ENCODE results near the gene RNASE13.

- TF ChIP-seq CTCF (IDR thresholded peaks at IDR 0.05) (no peak), POLR2A (IDR thresholded peaks at IDR 0.05) (no peak)
These were observed 19.3 kb downstream of the RNASE13 start for GRCh38 chr14:21015312-21015711.
